ENCODE measurements around the gene PIK3C2A. TPM values are rescaled to one million over a fixed set of nuclear protein-coding genes. Genes with fewer than 3 reads are reported as not detected.
A peak's percentile ranks its signal among the peaks of the same experiment; 100 is the strongest.
"Not testable (repeated sequence)": the region's sequence is repeated elsewhere in the genome, so short reads cannot be mapped to it uniquely, and the experiment has no call there.

Gene PIK3C2A
- total RNA-seq, 1 donor from 2014 or later = 35.0 TPM

- Histone ChIP-seq H3K27me3 (ENCODE audit: control insufficient read depth, insufficient read depth, low read length) (no peaks in the 10 kb centered on the region), H3K4me3 (ENCODE audit: low read depth, low read length) (no peak overlapping the region), H3K36me3 (ENCODE audit: control insufficient read depth, insufficient read depth, low read length) (no peaks in the 10 kb centered on the region)
- DNase-seq (ENCODE audit: low read depth) = peak; percentile 42
- no peak for FAIRE-seq
- no peak for TF ChIP-seq CTCF (IDR thresholded peaks at IDR 0.05; ENCODE audit: insufficient read depth, low read length, severe bottlenecking)
These were observed 43.0 kb upstream of the PIK3C2A start for GRCh38 chr11:17250561-17251350.

GRCh38 chr11:17244046-17244445, 36.3 kb upstream of the PIK3C2A start:
- no peak for FAIRE-seq
- H3K36me3 ChIP-seq (ENCODE audit: control insufficient read depth, insufficient read depth, low read length) = no peaks in the 10 kb centered on the region
- no peak for TF ChIP-seq CTCF (IDR thresholded peaks at IDR 0.05; ENCODE audit: insufficient read depth, low read length, severe bottlenecking)

GRCh38 chr11:17242954-17243353, 35.2 kb upstream of the PIK3C2A start:
- H3K36me3 ChIP-seq (ENCODE audit: control insufficient read depth, insufficient read depth, low read length); H3K27me3 ChIP-seq (ENCODE audit: control insufficient read depth, insufficient read depth, low read length); H3K4me3 ChIP-seq (ENCODE audit: low read depth, low read length); FAIRE-seq; DNase-seq (ENCODE audit: low read depth): not testable (repeated sequence)

More at GRCh38 chr11:17244046-17244445, 36.3 kb upstream of the PIK3C2A start:
- no peak overlapping the region for H3K4me3 ChIP-seq (ENCODE audit: low read depth, low read length)
- no peaks in the 10 kb centered on the region for H3K27me3 ChIP-seq (ENCODE audit: control insufficient read depth, insufficient read depth, low read length)
- no peak for DNase-seq (ENCODE audit: low read depth)

GRCh38 chr11:17240780-17241179, 33.0 kb upstream of the PIK3C2A start:
- FAIRE-seq (no peak), DNase-seq (ENCODE audit: low read depth) (no peak)
- TF ChIP-seq CTCF (IDR thresholded peaks at IDR 0.05; ENCODE audit: insufficient read depth, low read length, severe bottlenecking) = no peak

GRCh38 chr11:17239927-17240326, 32.1 kb upstream of the PIK3C2A start:
- FAIRE-seq; H3K4me3 ChIP-seq (ENCODE audit: low read depth, low read length); DNase-seq (ENCODE audit: low read depth); H3K36me3 ChIP-seq (ENCODE audit: control insufficient read depth, insufficient read depth, low read length); H3K27me3 ChIP-seq (ENCODE audit: control insufficient read depth, insufficient read depth, low read length): not testable (repeated sequence)

More at GRCh38 chr11:17240780-17241179, 33.0 kb upstream of the PIK3C2A start:
- Histone ChIP-seq H3K36me3 (ENCODE audit: control insufficient read depth, insufficient read depth, low read length) (no peaks in the 10 kb centered on the region), H3K27me3 (ENCODE audit: control insufficient read depth, insufficient read depth, low read length) (no peaks in the 10 kb centered on the region), H3K4me3 (ENCODE audit: low read depth, low read length) (no peak overlapping the region)

GRCh38 chr11:17238377-17238776, 30.6 kb upstream of the PIK3C2A start:
- TF ChIP-seq CTCF (IDR thresholded peaks at IDR 0.05; ENCODE audit: insufficient read depth, low read length, severe bottlenecking) = no peak
- Histone ChIP-seq H3K36me3 (ENCODE audit: control insufficient read depth, insufficient read depth, low read length) (no peaks in the 10 kb centered on the region), H3K27me3 (ENCODE audit: control insufficient read depth, insufficient read depth, low read length) (no peaks in the 10 kb centered on the region), H3K4me3 (ENCODE audit: low read depth, low read length) (no peak overlapping the region)
- DNase-seq (ENCODE audit: low read depth) (peak; percentile 80), FAIRE-seq (no peak)

- Histone ChIP-seq H3K36me3 (ENCODE audit: control insufficient read depth, insufficient read depth, low read length) (no peaks in the 10 kb centered on the region), H3K27me3 (ENCODE audit: control insufficient read depth, insufficient read depth, low read length) (no peaks in the 10 kb centered on the region), H3K4me3 (ENCODE audit: low read depth, low read length) (no peak overlapping the region)
- FAIRE-seq (no peak), DNase-seq (ENCODE audit: low read depth) (no peak)
- no peak for TF ChIP-seq CTCF (IDR thresholded peaks at IDR 0.05; ENCODE audit: insufficient read depth, low read length, severe bottlenecking)
These were observed 25.3 kb upstream of the PIK3C2A start for GRCh38 chr11:17233101-17233500.

Measured in bronchial epithelial cell (primary cell).